Effector CD4-positive, alpha-beta T cell (primary cell): ENCODE results near the gene ACTL7B. TPM values are rescaled to one million over a fixed set of nuclear protein-coding genes. Genes with fewer than 3 reads are reported as not detected.
"Not testable (repeated sequence)": the region's sequence is repeated elsewhere in the genome, so short reads cannot be mapped to it uniquely, and the experiment has no call there.

Source experiments
- DNase-seq: peaks from one replicate; pipeline ENCODE4 v3.0.0-alpha.2; 2020
- total RNA-seq: gene quantifications from one replicate; lab custom pipeline; 2026; lab: John Stamatoyannopoulos, UW

ACTL7B gene
- not detected for total RNA-seq

- no peak for DNase-seq
These were observed at the start of gene ACTL7B for GRCh38 chr9:108855888-108856287. Gene ACTL7B, minus strand, starts transcription at chr9:108855986. Its CDS starts 56 bp downstream, at chr9:108855930.

GRCh38 chr9:108905494-108905893, 49.7 kb upstream of the ACTL7B start:
- no peak for DNase-seq

GRCh38 chr9:108904161-108904560, 48.4 kb upstream of the ACTL7B start:
- DNase-seq, result no peak

- DNase-seq, result no peak
These were observed 47.8 kb upstream of the ACTL7B start for GRCh38 chr9:108903420-108904103.

GRCh38 chr9:108900176-108900575, 44.4 kb upstream of the ACTL7B start:
- DNase-seq, result no peak

GRCh38 chr9:108899023-108899695, 43.4 kb upstream of the ACTL7B start:
- not testable (repeated sequence) for DNase-seq

GRCh38 chr9:108897324-108898096, 41.7 kb upstream of the ACTL7B start:
- DNase-seq, result no peak

- no peak for DNase-seq
These were observed 38.6 kb upstream of the ACTL7B start for GRCh38 chr9:108894225-108894997.

- DNase-seq, result no peak
These were observed 33.9 kb upstream of the ACTL7B start for GRCh38 chr9:108889649-108890067.

- not testable (repeated sequence) for DNase-seq
These were observed 30.9 kb upstream of the ACTL7B start for GRCh38 chr9:108886594-108887271.

- no peak for DNase-seq
These were observed 30.0 kb upstream of the ACTL7B start for GRCh38 chr9:108885643-108886348.

GRCh38 chr9:108884701-108885100, 28.9 kb upstream of the ACTL7B start:
- no peak for DNase-seq

- DNase-seq, result no peak
These were observed 27.3 kb upstream of the ACTL7B start for GRCh38 chr9:108883085-108883484.

- no peak for DNase-seq
These were observed 26.5 kb upstream of the ACTL7B start for GRCh38 chr9:108882052-108882888.

GRCh38 chr9:108880738-108881316, 25.0 kb upstream of the ACTL7B start:
- DNase-seq, result no peak

GRCh38 chr9:108877524-108877923, 21.7 kb upstream of the ACTL7B start:
- DNase-seq, result no peak

GRCh38 chr9:108876425-108876824, 20.6 kb upstream of the ACTL7B start:
- no peak for DNase-seq

- no peak for DNase-seq
These were observed 18.4 kb upstream of the ACTL7B start for GRCh38 chr9:108874058-108874788.

GRCh38 chr9:108869092-108869725, 13.4 kb upstream of the ACTL7B start:
- DNase-seq, result no peak
